ENCODE measurements around the gene EME1. TPM values are rescaled to one million over a fixed set of nuclear protein-coding genes. Genes with fewer than 3 reads are reported as not detected.

The EME1 gene
- total and polyA plus RNA-seq, 2 of the 13 experiments (the other 11 are each of a cell fraction or from before 2014, with no cell fraction given), result 20.7 to 24.6 TPM

- TF ChIP-seq, protein P1, sequence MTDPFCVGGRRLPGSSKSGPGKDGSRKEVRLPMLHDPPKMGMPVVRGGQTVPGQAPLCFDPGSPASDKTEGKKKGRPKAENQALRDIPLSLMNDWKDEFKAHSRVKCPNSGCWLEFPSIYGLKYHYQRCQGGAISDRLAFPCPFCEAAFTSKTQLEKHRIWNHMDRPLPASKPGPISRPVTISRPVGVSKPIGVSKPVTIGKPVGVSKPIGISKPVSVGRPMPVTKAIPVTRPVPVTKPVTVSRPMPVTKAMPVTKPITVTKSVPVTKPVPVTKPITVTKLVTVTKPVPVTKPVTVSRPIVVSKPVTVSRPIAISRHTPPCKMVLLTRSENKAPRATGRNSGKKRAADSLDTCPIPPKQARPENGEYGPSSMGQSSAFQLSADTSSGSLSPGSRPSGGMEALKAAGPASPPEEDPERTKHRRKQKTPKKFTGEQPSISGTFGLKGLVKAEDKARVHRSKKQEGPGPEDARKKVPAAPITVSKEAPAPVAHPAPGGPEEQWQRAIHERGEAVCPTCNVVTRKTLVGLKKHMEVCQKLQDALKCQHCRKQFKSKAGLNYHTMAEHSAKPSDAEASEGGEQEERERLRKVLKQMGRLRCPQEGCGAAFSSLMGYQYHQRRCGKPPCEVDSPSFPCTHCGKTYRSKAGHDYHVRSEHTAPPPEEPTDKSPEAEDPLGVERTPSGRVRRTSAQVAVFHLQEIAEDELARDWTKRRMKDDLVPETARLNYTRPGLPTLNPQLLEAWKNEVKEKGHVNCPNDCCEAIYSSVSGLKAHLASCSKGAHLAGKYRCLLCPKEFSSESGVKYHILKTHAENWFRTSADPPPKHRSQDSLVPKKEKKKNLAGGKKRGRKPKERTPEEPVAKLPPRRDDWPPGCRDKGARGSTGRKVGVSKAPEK (CRISPR knock-in tag; IDR thresholded peaks at IDR 0.05; ENCODE audit: borderline replicate concordance), result no peak
- TF ChIP-seq SAFB2 (CRISPR knock-in tag; IDR thresholded peaks at IDR 0.05; ENCODE audit: borderline replicate concordance, low read depth) (peak; percentile 98), RNF2 (conservative IDR thresholded peaks at IDR 0.05; ENCODE audit: low read depth) (peak; percentile 84), ZNF703 (CRISPR knock-in tag; IDR thresholded peaks at IDR 0.05; ENCODE audit: borderline replicate concordance) (no peak), SP4 (CRISPR knock-in tag; IDR thresholded peaks at IDR 0.05) (peak; percentile 71), GABPB1 (CRISPR knock-in tag; IDR thresholded peaks at IDR 0.05) (peak; percentile 100), CBFB (CRISPR knock-in tag; IDR thresholded peaks at IDR 0.05) (peak; percentile 84), HNF4A (CRISPR knock-in tag; IDR thresholded peaks at IDR 0.05) (no peak; the same call in 1 of the 2 replicates), ARNT2 (CRISPR knock-in tag; IDR thresholded peaks at IDR 0.05; ENCODE audit: low read depth) (peak; percentile 93), KDM2A (CRISPR knock-in tag; IDR thresholded peaks at IDR 0.05; ENCODE audit: borderline replicate concordance, low read depth) (peak; percentile 91), MZF1 (CRISPR knock-in tag; IDR thresholded peaks at IDR 0.05; ENCODE audit: borderline replicate concordance) (no peak)
- TF ChIP-seq, protein P2, sequence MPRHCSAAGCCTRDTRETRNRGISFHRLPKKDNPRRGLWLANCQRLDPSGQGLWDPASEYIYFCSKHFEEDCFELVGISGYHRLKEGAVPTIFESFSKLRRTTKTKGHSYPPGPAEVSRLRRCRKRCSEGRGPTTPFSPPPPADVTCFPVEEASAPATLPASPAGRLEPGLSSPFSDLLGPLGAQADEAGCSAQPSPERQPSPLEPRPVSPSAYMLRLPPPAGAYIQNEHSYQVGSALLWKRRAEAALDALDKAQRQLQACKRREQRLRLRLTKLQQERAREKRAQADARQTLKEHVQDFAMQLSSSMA (CRISPR knock-in tag; IDR thresholded peaks at IDR 0.05), result peak; percentile 97
- TF ChIP-seq, protein P3, sequence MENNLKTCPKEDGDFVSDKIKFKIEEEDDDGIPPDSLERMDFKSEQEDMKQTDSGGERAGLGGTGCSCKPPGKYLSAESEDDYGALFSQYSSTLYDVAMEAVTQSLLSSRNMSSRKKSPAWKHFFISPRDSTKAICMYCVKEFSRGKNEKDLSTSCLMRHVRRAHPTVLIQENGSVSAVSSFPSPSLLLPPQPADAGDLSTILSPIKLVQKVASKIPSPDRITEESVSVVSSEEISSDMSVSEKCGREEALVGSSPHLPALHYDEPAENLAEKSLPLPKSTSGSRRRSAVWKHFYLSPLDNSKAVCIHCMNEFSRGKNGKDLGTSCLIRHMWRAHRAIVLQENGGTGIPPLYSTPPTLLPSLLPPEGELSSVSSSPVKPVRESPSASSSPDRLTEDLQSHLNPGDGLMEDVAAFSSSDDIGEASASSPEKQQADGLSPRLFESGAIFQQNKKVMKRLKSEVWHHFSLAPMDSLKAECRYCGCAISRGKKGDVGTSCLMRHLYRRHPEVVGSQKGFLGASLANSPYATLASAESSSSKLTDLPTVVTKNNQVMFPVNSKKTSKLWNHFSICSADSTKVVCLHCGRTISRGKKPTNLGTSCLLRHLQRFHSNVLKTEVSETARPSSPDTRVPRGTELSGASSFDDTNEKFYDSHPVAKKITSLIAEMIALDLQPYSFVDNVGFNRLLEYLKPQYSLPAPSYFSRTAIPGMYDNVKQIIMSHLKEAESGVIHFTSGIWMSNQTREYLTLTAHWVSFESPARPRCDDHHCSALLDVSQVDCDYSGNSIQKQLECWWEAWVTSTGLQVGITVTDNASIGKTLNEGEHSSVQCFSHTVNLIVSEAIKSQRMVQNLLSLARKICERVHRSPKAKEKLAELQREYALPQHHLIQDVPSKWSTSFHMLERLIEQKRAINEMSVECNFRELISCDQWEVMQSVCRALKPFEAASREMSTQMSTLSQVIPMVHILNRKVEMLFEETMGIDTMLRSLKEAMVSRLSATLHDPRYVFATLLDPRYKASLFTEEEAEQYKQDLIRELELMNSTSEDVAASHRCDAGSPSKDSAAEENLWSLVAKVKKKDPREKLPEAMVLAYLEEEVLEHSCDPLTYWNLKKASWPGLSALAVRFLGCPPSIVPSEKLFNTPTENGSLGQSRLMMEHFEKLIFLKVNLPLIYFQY (CRISPR knock-in tag; IDR thresholded peaks at IDR 0.05; ENCODE audit: borderline replicate concordance), result no peak
- TF ChIP-seq, protein P4, sequence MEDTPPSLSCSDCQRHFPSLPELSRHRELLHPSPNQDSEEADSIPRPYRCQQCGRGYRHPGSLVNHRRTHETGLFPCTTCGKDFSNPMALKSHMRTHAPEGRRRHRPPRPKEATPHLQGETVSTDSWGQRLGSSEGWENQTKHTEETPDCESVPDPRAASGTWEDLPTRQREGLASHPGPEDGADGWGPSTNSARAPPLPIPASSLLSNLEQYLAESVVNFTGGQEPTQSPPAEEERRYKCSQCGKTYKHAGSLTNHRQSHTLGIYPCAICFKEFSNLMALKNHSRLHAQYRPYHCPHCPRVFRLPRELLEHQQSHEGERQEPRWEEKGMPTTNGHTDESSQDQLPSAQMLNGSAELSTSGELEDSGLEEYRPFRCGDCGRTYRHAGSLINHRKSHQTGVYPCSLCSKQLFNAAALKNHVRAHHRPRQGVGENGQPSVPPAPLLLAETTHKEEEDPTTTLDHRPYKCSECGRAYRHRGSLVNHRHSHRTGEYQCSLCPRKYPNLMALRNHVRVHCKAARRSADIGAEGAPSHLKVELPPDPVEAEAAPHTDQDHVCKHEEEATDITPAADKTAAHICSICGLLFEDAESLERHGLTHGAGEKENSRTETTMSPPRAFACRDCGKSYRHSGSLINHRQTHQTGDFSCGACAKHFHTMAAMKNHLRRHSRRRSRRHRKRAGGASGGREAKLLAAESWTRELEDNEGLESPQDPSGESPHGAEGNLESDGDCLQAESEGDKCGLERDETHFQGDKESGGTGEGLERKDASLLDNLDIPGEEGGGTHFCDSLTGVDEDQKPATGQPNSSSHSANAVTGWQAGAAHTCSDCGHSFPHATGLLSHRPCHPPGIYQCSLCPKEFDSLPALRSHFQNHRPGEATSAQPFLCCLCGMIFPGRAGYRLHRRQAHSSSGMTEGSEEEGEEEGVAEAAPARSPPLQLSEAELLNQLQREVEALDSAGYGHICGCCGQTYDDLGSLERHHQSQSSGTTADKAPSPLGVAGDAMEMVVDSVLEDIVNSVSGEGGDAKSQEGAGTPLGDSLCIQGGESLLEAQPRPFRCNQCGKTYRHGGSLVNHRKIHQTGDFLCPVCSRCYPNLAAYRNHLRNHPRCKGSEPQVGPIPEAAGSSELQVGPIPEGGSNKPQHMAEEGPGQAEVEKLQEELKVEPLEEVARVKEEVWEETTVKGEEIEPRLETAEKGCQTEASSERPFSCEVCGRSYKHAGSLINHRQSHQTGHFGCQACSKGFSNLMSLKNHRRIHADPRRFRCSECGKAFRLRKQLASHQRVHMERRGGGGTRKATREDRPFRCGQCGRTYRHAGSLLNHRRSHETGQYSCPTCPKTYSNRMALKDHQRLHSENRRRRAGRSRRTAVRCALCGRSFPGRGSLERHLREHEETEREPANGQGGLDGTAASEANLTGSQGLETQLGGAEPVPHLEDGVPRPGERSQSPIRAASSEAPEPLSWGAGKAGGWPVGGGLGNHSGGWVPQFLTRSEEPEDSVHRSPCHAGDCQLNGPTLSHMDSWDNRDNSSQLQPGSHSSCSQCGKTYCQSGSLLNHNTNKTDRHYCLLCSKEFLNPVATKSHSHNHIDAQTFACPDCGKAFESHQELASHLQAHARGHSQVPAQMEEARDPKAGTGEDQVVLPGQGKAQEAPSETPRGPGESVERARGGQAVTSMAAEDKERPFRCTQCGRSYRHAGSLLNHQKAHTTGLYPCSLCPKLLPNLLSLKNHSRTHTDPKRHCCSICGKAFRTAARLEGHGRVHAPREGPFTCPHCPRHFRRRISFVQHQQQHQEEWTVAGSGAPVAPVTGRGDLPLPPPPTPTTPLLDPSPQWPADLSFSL (CRISPR knock-in tag; IDR thresholded peaks at IDR 0.05), result no peak; the same call in 1 of the 2 replicates
These were observed at the start of gene EME1, which contains the start of gene MRPL27 (continued) for GRCh38 chr17:50372758-50373556.
